ENCODE measurements around the gene ZBTB20.

Gene ZBTB20

DNA sequence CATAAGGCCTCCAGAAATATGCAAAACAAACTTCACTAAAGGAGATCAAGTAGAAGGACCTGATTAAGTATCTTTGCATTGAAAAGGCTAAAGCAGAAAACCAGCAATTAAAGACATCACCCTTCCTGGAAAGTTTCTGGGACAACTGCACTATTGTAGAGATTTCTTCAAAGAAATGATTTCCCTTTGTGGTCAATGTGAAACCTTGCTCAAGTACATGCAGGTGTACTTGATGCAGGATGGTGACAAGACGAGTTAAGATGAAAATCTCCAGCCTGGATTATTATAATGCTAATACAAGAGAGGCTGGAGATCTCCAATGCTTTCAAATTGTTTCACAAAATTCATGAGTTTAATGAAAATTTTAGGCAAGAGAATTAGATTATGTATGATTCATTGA is 644.9 kb downstream of the ZBTB20 start:
- no peak for DNase-seq

GRCh38 chr3:114499976-114500375 is 647.1 kb downstream of the ZBTB20 start:
- DNase-seq, result no peak

GRCh38 chr3:114498539-114499370 is 648.3 kb downstream of the ZBTB20 start:
- no peak for DNase-seq

DNA sequence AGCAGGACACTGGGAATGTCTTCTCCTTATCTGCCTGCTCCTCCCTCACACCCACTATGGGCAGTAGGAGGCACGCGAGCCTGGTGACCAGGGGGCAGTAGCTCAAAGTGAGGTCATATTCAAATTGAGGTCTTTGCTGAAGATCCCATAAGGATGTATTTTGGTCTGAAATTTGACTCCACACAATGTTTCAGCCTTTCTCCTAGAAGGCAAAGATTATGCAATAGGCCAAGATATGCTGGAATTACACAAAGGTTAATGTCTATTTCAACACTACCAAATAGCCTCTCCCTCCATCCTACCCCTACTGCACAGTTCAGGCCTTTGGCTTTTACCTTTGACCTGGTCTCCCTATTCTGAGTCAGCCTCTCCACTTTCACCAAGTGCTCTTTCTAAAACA is 650.2 kb downstream of the ZBTB20 start:
- no peak for DNase-seq

GRCh38 chr3:114496466-114496865 is 650.6 kb downstream of the ZBTB20 start:
- DNase-seq, result no peak

DNA sequence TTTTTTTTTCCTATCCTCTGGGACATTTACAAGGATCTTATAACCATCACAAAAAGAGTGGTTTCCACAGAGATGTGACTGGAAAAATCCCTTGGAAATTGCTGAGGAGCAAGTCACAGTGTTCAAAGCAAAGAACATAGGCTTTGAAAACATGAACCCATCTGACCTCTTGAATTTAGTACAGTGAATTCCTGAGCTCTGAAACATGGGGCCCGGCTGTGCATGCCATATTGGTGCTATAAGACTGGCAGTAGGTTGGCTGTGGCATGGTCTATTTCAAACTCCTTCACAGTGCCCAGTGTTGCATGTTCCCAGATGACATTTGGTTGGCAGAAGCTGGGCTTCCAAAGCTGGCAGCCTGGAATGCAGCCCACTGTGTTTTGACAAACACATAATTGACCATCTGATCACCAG is 651.1 kb downstream of the ZBTB20 start:
- DNase-seq, result no peak

DNA sequence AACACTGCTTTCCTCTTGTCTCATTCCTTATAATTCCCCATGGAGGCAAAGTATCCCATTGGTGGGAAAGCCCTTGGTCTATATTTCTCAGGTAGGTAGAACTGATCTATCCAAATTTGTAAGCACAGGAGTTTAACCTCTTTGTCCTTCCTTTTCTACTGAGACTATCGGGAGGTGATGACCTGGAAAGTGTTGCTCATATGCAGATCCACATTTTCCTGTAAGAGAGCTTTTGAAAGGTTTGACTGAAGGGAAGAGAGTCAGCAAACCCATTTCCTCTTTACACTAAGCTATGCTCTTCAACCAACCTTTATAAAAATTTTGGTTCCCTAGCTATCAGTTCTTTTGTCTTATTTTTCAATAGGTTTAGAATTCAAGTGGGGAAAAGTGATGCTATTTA is 652.6 kb downstream of the ZBTB20 start:
- DNase-seq, result no peak

- no peak for DNase-seq
These were observed 656.3 kb downstream of the ZBTB20 start for GRCh38 chr3:114490829-114491228.

DNA sequence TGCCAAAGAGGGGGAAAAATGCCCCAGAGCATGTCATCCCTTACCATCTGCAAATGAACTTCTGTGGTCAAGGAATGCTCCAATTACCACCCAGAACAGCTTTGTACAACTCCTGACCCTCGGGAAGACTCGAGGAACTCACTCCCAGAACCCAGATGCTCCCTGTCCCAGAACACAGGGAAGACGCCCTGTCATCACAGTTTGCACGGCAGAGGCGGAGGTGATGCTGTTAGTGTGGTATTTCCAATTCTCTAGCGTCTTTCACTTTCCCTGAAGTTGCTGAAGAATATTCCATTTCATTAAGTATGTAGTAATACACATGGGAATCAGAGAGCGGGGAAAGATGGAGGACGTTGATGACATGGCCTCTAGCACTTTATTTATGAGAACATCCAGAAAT is 659.6 kb downstream of the ZBTB20 start:
- no peak for DNase-seq

- no peak for DNase-seq
These were observed 662.2 kb downstream of the ZBTB20 start for GRCh38 chr3:114484919-114485318.

- no peak for DNase-seq
These were observed 666.0 kb downstream of the ZBTB20 start for GRCh38 chr3:114481113-114481512.

DNA sequence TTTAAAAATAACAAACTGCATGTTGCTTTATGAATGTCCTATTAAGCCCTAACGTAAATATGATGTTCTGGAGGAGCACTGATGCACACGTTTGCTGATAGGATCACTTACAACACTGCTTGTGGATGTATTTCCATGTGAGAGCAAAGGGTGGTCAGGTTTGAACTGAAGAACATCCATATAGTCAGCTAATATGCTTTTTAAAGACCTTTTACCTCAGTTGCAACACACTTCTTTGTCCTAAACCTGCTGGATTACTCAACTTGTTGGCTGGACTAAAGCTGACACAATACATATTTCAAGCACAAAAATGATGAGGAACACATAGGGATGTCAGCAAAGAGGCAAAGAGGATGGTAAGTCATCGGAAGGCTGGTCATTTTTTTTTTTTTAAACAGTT is 666.6 kb downstream of the ZBTB20 start:
- DNase-seq, result no peak

DNA sequence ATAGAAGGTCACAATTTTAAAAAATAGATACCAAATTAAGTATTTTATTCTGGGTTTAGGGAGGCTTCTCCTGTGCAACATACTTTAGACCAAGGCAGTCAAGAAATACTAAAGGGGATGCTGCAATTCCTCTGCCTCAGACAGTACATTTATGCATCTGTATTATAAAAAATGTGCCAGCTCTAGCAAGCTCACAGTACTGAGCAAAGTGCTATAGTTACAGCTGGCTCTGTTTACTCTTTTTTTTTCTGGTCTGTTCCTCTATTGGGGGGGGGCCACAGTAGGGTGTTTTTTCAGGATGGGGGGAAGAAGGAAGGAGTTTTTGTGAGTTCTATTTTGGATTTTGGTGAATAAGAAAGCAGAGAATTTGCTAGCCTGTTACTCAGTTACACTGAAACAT is 668.3 kb downstream of the ZBTB20 start:
- DNase-seq, result no peak

GRCh38 chr3:114476511-114476910 is 670.6 kb downstream of the ZBTB20 start:
- no peak for DNase-seq

DNA sequence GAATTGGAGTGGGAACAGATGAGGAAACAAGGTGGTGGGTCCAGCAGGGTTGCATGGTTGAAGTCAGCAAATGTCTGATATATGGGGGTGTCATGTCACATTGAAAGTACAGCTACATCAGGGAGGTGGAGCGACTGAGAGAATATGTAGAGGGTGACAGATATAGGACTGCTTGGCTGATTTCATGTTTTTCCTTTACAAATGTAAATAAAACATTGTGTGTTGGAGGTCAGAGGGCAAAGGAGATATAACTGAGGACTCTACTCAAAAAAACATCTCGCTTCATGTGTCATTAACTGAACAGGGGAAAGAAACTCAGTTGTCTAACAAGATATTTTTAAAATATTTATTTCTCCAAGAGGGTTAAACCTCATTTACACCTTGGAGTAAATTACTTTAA is 675.6 kb downstream of the ZBTB20 start:
- no peak for DNase-seq

- no peak for DNase-seq
These were observed 678.0 kb downstream of the ZBTB20 start for GRCh38 chr3:114469070-114469469.

GRCh38 chr3:114466816-114467215 is 680.3 kb downstream of the ZBTB20 start:
- no peak for DNase-seq

DNA sequence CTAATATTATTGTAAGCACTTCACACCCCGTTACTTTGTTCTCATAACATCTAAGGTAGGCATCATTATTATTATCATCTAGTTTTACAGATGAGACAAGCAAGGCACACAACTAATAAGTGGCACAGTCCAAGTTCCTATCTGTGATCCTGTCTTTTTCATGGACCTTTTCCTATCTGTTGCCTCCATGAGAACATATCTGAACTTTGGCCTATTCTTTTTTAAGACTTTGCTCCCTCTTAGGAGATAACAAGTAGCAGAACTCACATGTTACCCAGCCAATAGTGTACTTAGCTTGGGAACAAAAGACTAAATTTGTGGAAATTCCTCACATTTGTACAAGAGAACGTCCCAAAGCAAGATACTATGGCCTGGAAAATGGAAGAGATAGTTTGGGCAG is 680.8 kb downstream of the ZBTB20 start:
- DNase-seq, result no peak

GRCh38 chr3:114464548-114464947 is 682.5 kb downstream of the ZBTB20 start:
- DNase-seq, result no peak

DNA sequence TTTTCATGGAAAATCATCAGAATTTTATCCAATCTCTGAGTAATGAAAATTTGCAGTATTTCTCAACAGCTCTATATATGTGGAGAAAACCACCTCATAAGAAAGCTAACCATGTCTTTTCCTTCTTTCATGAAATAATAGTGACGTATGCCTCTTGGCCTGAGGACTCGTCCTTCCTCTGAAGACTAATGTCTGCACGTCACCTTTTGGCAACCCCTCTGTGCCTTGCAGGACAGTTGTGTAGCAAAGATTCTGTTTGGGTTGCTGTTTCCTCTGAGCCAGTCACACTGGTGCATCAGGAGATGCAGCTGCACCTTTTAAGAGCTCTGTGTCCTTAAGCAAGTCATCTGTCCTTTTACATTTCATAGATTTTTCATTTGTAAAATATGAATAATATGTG is 684.3 kb downstream of the ZBTB20 start:
- no peak for DNase-seq

DNA sequence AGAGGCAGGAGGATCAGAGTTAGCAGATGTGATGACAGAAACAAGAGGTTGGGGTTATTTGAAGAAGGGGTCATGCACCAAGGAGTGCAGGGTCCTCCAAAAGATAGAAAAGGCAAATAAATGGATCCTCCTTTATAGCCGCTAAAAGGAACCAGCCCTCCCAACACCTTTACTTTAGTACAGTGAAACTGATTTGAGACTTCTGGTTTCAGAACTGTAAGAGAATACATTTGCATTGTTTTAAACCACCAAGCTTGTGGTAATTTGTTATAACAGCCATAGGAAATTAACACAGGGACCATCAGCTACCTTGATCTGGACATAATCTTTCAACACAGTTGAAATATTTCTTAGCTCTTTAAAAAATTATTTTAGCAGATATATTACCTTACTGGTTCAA is 686.6 kb downstream of the ZBTB20 start:
- DNase-seq, result no peak

GRCh38 chr3:114456742-114457141 is 690.3 kb downstream of the ZBTB20 start:
- no peak for DNase-seq

DNA sequence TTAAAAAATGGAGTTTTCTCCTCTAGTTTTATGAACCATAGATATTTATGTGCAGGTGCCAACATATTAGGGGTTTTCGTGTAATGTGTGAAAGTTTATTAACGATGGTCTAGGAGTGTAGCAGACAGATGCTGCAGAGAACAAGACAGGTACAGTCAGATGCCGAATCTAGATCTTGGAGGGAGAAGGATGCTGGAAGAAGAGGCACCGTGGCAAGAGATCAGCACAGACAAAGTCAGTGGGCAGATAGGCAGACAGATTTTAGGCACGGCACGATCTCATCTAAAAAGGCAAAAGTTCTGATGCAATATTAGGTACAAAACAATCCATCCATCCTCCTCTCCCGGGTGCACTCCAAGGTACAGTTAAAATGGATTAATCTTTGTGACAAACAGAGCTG is 691.7 kb downstream of the ZBTB20 start:
- no peak for DNase-seq

DNA sequence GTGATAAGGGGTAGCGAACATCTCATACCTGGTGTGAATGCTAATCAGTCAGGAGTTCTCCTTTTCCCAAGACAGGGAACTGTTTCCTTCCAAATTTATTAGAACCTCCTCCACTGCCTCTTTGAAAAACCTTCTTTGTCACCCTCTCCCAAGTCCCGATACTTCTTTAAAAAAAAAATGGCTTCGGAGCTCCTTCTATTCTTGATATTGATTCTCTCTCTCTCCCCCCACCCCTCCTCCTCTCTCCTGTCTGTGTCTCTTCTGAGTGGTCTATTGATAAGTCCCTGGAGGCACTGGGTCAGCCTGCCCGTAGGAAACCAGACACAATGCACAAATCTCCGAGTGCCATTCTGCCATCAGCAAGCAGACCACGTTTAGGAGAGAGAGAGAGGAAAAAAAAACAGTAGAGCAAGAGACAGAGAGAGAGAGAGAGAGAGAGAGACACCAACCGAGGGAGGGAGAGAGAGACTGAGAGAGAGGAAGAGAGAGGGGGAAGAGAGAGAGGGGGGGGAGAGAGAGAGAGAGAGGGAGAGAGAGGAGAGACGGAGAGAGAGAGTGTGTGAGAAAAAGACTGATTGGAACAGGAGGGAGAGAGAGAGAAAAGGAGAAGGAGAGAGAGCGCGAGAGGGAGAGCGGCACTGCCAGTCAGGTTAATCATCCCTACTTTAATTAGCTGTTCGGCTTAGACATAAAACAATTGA is 692.4 kb downstream of the ZBTB20 start:
- no peak for DNase-seq

GRCh38 chr3:114453361-114453780 is 693.7 kb downstream of the ZBTB20 start:
- no peak for DNase-seq
